ENCODE results near the gene GPR143.
A peak's percentile ranks its signal among the peaks of the same experiment; 100 is the strongest.

- TF ChIP-seq CTCF (IDR thresholded peaks at IDR 0.05), result peak; percentile 52 to 66 (median 60)
- TF ChIP-seq POLR2A (IDR thresholded peaks at IDR 0.05), result no peak
Measured at GRCh38 chrX:9708923-9709553, 56.6 kb downstream of the GPR143 start.

Data from ovary (tissue), 3 donors.